PC-9 (cell line): ENCODE results near the gene KCNV2.

Experiments used
- CTCF ChIP-seq: fragments of 200-600 bp; sonication (generic); conservative IDR thresholded peaks from 2 replicates; pipeline ENCODE4 v1.6.1; 2017; ENCODE audit warnings: mixed run types, antibody characterized with exemption, mild to moderate bottlenecking, moderate library complexity
- EZH2 ChIP-seq: fragments of 200-600 bp; sonication (generic); IDR thresholded peaks from 2 replicates; pipeline ENCODE4 v1.8.0; 2017; ENCODE audit warnings: antibody characterized with exemption, low read depth

- TF ChIP-seq CTCF (no peak), EZH2 (no peak)
Observed at GRCh38 chr9:2718698-2719033, 1.4 kb downstream of the KCNV2 start.
